SK-N-SH treated with all-trans-retinoic acid at 6 μM for 48 hours (cell line): ENCODE measurements around the gene RUVBL2.

Experiments used
- ESRRG ChIP-seq: fragments of 250-450 bp; sonication (Bioruptor Pico); IDR thresholded peaks from 2 replicates; pipeline ENCODE4 v1.6.1; 2021; ENCODE audit warnings: mild to moderate bottlenecking
- ISL1 ChIP-seq: fragments of 250-450 bp; sonication (Bioruptor Pico); IDR thresholded peaks from 2 replicates; pipeline ENCODE4 v2.1.2; 2022; ENCODE audit warnings: mild to moderate bottlenecking, moderate library complexity
- PPARA ChIP-seq: fragments of 250-450 bp; sonication (Bioruptor Pico); IDR thresholded peaks from 2 replicates; pipeline ENCODE4 v1.5.0; 2020; ENCODE audit warnings: mild to moderate bottlenecking, borderline replicate concordance
- RARB ChIP-seq: fragments of 250-450 bp; sonication (Bioruptor Pico); IDR thresholded peaks from 2 replicates; pipeline ENCODE4 v1.8.0; 2021; ENCODE audit warnings: mild to moderate bottlenecking, moderate library complexity
- SNAI2 ChIP-seq: fragments of 250-450 bp; sonication (Bioruptor Pico); IDR thresholded peaks from 2 replicates; pipeline ENCODE4 v1.5.0; 2020; ENCODE audit warnings: mild to moderate bottlenecking, moderate library complexity
- ZFP3 ChIP-seq: fragments of 250-450 bp; sonication (Bioruptor Pico); IDR thresholded peaks from 2 replicates; pipeline ENCODE4 v1.5.0; 2020; ENCODE audit warnings: mild to moderate bottlenecking, moderate library complexity
- TF ChIP-seq, protein P1 (sequence below): fragments of 250-450 bp; sonication (Bioruptor Pico); IDR thresholded peaks from 2 replicates; pipeline ENCODE4 v1.5.1; 2020; ENCODE audit warnings: low read depth, mild to moderate bottlenecking, moderate library complexity
- TF ChIP-seq, protein P2 (sequence below): fragments of 250-450 bp; sonication (Bioruptor Pico); IDR thresholded peaks from 2 replicates; pipeline ENCODE4 v1.8.0; 2021; ENCODE audit warnings: low read depth, mild to moderate bottlenecking, moderate library complexity, borderline replicate concordance

DNA sequence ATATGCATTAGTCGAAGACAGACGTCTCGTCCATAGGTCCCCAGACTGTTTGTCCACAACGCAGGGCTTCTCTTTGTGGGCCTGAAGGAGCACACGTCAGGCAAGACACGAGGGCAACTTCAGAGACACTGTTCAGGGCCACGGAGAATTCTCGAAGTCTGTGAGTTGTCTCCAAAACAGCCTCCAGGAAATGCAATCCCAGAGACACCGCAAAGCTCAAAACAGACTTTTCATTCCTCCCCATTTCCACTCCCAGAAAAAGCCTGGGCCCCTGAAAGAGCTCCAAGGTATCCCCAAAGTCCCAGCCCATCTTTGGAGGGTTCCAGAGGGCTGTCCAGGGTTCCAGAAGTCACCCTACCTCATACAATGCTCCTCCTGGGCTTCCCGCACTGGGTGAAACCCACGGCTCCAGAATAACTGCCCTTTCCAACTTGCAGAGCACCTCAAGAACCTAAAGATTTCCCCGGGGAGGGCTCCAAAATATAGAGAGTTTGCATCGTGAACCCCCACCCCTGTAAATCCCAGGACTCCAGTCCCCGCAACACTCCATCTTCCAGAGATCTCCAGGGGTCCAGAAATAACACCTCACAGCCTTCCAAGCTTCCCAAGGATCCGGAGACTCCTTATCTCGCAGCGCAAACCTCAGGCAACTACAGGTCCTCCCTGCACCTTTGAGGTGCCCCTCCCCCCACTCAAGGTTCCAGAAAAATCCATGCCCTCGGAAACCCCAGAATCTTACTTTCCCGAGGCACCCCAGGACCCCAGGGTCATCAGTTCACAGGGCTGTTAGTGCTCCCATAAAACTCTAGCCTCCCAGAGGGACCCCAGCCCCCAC lies 29.3 kb upstream of the RUVBL2 start:
- TF ChIP-seq, protein P1, sequence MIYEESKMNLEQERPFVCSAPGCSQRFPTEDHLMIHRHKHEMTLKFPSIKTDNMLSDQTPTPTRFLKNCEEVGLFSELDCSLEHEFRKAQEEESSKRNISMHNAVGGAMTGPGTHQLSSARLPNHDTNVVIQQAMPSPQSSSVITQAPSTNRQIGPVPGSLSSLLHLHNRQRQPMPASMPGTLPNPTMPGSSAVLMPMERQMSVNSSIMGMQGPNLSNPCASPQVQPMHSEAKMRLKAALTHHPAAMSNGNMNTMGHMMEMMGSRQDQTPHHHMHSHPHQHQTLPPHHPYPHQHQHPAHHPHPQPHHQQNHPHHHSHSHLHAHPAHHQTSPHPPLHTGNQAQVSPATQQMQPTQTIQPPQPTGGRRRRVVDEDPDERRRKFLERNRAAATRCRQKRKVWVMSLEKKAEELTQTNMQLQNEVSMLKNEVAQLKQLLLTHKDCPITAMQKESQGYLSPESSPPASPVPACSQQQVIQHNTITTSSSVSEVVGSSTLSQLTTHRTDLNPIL (CRISPR knock-in tag): no peak
- TF ChIP-seq ISL1 (CRISPR knock-in tag) (no peak), ZFP3 (CRISPR knock-in tag) (no peak), ESRRG (no peak), PPARA (CRISPR knock-in tag) (no peak), RARB (CRISPR knock-in tag) (no peak), SNAI2 (no peak)
- TF ChIP-seq, protein P2, sequence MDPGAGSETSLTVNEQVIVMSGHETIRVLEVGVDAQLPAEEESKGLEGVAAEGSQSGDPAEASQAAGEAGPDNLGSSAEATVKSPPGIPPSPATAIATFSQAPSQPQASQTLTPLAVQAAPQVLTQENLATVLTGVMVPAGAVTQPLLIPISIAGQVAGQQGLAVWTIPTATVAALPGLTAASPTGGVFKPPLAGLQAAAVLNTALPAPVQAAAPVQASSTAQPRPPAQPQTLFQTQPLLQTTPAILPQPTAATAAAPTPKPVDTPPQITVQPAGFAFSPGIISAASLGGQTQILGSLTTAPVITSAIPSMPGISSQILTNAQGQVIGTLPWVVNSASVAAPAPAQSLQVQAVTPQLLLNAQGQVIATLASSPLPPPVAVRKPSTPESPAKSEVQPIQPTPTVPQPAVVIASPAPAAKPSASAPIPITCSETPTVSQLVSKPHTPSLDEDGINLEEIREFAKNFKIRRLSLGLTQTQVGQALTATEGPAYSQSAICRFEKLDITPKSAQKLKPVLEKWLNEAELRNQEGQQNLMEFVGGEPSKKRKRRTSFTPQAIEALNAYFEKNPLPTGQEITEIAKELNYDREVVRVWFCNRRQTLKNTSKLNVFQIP: no peak
